BE2C (cell line): ENCODE measurements around the gene ZAR1. TPM values are rescaled to one million over a fixed set of nuclear protein-coding genes. Genes with fewer than 3 reads are reported as not detected.
A peak's percentile ranks its signal among the peaks of the same experiment; 100 is the strongest.
"Not testable (repeated sequence)": the region's sequence is repeated elsewhere in the genome, so short reads cannot be mapped to it uniquely, and the experiment has no call there.

Experiments
- DNase-seq: peaks from one replicate; pipeline ENCODE4 v3.0.0-alpha.2; 2020
- H3K27me3 ChIP-seq: fragments of 250-450 bp; sonication (Bioruptor Pico); 2 replicates; pipeline ENCODE4 v1.5.1; 2020; ENCODE audit warnings: mild to moderate bottlenecking
- H3K36me3 ChIP-seq: fragments of 250-450 bp; sonication (Bioruptor Pico); 2 replicates; pipeline ENCODE4 v1.5.1; 2020; ENCODE audit warnings: mild to moderate bottlenecking
- H3K4me1 ChIP-seq: fragments of 250-450 bp; sonication (Bioruptor Pico); 2 replicates; pipeline ENCODE4 v1.5.1; 2020
- H3K4me3 ChIP-seq: 2 replicates; pipeline ENCODE4 v1.5.1; 2011; ENCODE audit warnings: low read depth, low read length
- H3K9me3 ChIP-seq: fragments of 250-450 bp; sonication (Bioruptor Pico); 2 replicates; pipeline ENCODE4 v1.5.1; 2020
- CTCF ChIP-seq: IDR thresholded peaks from 2 replicates; pipeline ENCODE4 v1.5.1; 2012; ENCODE audit warnings: mild to moderate bottlenecking, low read depth, low read length
- polyA plus RNA-seq: library from polyadenylated mRNA; unstranded; fragments of >200 nt; gene quantifications from one replicate; pipeline ENCODE4 v1.2.1, GENCODE V29; 2012; ENCODE audit warnings: low read depth, missing spikeins; ENCODE audit not compliant: insufficient read length, insufficient read depth

The ZAR1 gene
- polyA plus RNA-seq, result 8.3 TPM

GRCh38 chr4:48490012-48490679 lies at the start of gene ZAR1:
TSS of gene ZAR1 (plus strand) at chr4:48490252. CDS start at chr4:48490292, 40 bp downstream.
- TF ChIP-seq CTCF, result no peak
- Histone ChIP-seq H3K27me3 (no peaks in the 10 kb centered on the region), H3K36me3 (peaks cover 89% of the 10 kb centered on the region), H3K9me3 (no peaks in the 10 kb centered on the region), H3K4me1 (peaks cover 6% of the 10 kb centered on the region), H3K4me3 (no peak within 1 kb of the TSS)
- no peak for DNase-seq

GRCh38 chr4:48440914-48441313 lies 49.1 kb upstream of the ZAR1 start:
- DNase-seq, H3K4me3 ChIP-seq, H3K4me1 ChIP-seq, H3K36me3 ChIP-seq, H3K27me3 ChIP-seq, H3K9me3 ChIP-seq: not testable (repeated sequence)

- H3K4me1 ChIP-seq, result no peaks in the 10 kb centered on the region
- TF ChIP-seq CTCF, result peak; percentile 31; the same call in 1 of the 2 replicates
- no peak for DNase-seq
- H3K36me3 ChIP-seq, result no peaks in the 10 kb centered on the region
- no peaks in the 10 kb centered on the region for H3K9me3 ChIP-seq
- H3K27me3 ChIP-seq, result no peaks in the 10 kb centered on the region
- H3K4me3 ChIP-seq, result no peak overlapping the region
These were observed 44.3 kb upstream of the ZAR1 start for GRCh38 chr4:48445704-48446103.

- Histone ChIP-seq H3K9me3 (no peaks in the 10 kb centered on the region), H3K27me3 (no peaks in the 10 kb centered on the region), H3K4me3 (no peak overlapping the region), H3K4me1 (no peaks in the 10 kb centered on the region), H3K36me3 (no peaks in the 10 kb centered on the region)
- DNase-seq, result no peak
- no peak for TF ChIP-seq CTCF
These were observed 43.4 kb upstream of the ZAR1 start for GRCh38 chr4:48446642-48447041.

GRCh38 chr4:48449151-48449550 lies 40.9 kb upstream of the ZAR1 start:
- H3K36me3 ChIP-seq, result no peaks in the 10 kb centered on the region
- DNase-seq, result no peak
- no peaks in the 10 kb centered on the region for H3K9me3 ChIP-seq
- no peak overlapping the region for H3K4me3 ChIP-seq
- no peaks in the 10 kb centered on the region for H3K27me3 ChIP-seq
- TF ChIP-seq CTCF, result no peak
- peaks cover 2% of the 10 kb centered on the region; the same call in 1 of the 2 replicates for H3K4me1 ChIP-seq

- Histone ChIP-seq H3K4me1 (peaks cover 5% of the 10 kb centered on the region; the same call in 1 of the 2 replicates), H3K27me3 (no peaks in the 10 kb centered on the region), H3K4me3 (no peak overlapping the region), H3K9me3 (no peaks in the 10 kb centered on the region), H3K36me3 (no peaks in the 10 kb centered on the region)
- DNase-seq, result no peak
- TF ChIP-seq CTCF, result no peak
These were observed 39.3 kb upstream of the ZAR1 start for GRCh38 chr4:48450740-48451139.

GRCh38 chr4:48451656-48452055 lies 38.4 kb upstream of the ZAR1 start:
- not testable (repeated sequence) for H3K36me3 ChIP-seq, H3K27me3 ChIP-seq, H3K4me3 ChIP-seq, H3K9me3 ChIP-seq, DNase-seq, H3K4me1 ChIP-seq
